GM12878 (cell line): ENCODE data around the gene ING1. TPM values are rescaled to one million over a fixed set of nuclear protein-coding genes. Genes with fewer than 3 reads are reported as not detected.
A peak's percentile ranks its signal among the peaks of the same experiment; 100 is the strongest.

Experiments used
- ASH2L ChIP-seq: fragments of 300-600, 200-600 bp; sonication (generic); IDR thresholded peaks from 2 replicates; pipeline ENCODE4 v1.6.1; 2017; ENCODE audit warnings: low read depth, mild to moderate bottlenecking, borderline replicate concordance
- CBX5 ChIP-seq: sonication (generic); IDR thresholded peaks from 2 replicates; pipeline ENCODE4 v1.6.1; 2016; ENCODE audit warnings: low read depth, moderate library complexity, mild to moderate bottlenecking, inconsistent platforms
- CHD1 ChIP-seq: IDR thresholded peaks from 2 replicates; pipeline ENCODE4 v1.6.1; 2012; ENCODE audit warnings: low read depth, low read length, improper control_type of control experiment
- E4F1 ChIP-seq: fragments of 450-650 bp; IDR thresholded peaks from 2 replicates; pipeline ENCODE4 v1.6.1; 2018; ENCODE audit warnings: borderline replicate concordance, mild to moderate bottlenecking; ENCODE audit not compliant: partially characterized antibody
- IKZF1 ChIP-seq: fragments of 450-650 bp; conservative IDR thresholded peaks from 2 replicates; pipeline ENCODE4 v1.6.1; 2017; ENCODE audit warnings: antibody characterized with exemption, mild to moderate bottlenecking
- NFYA ChIP-seq: IDR thresholded peaks from 2 replicates; pipeline ENCODE4 v1.6.1; 2011; ENCODE audit warnings: low read depth, mild to moderate bottlenecking, low read length, improper control_type of control experiment, borderline replicate concordance
- NRF1 ChIP-seq: conservative IDR thresholded peaks from 2 replicates; pipeline ENCODE4 v1.6.1; 2011; ENCODE audit warnings: mild to moderate bottlenecking, low read depth, low read length, improper control_type of control experiment
- SIN3A ChIP-seq: IDR thresholded peaks from 2 replicates; pipeline ENCODE4 v1.6.1; 2012; ENCODE audit warnings: low read depth, low read length, improper control_type of control experiment
- SIX5 ChIP-seq: IDR thresholded peaks from 2 replicates; pipeline ENCODE4 v1.6.1; 2011; ENCODE audit warnings: mild to moderate bottlenecking, low read depth, low read length, moderate library complexity; ENCODE audit not compliant: severe bottlenecking
- SKIL ChIP-seq: fragments of 450-650 bp; IDR thresholded peaks from 2 replicates; pipeline ENCODE4 v1.6.1; 2017; ENCODE audit warnings: mild to moderate bottlenecking, low read depth, inconsistent platforms; ENCODE audit not compliant: poor library complexity, severe bottlenecking
- ZBED1 ChIP-seq: IDR thresholded peaks from 2 replicates; pipeline ENCODE4 v1.6.1; 2016; ENCODE audit warnings: borderline replicate concordance
- ZNF687 ChIP-seq: fragments of 450-650 bp; IDR thresholded peaks from 2 replicates; pipeline ENCODE4 v1.6.1; 2017; ENCODE audit warnings: mild to moderate bottlenecking, moderate library complexity
- polyA plus RNA-seq, 11 experiments: library from polyadenylated mRNA; depleted of rRNA in 4 of 11; unstranded in 6 of 11; stranded (reverse) in 5 of 11; fragments of >200 nt; fragmentation: Nextera tagmentation in 4 of 11; fragmentation: Illumina TruSeq in 1 of 11; extraction: Ambion mirVana in 4 of 11; extraction: Trizol in 1 of 11; gene quantifications; 1 replicate in 1 of 11; 2 replicates in 10 of 11; pipeline versions ENCODE4 v1.2.1 to v1.2.3, GENCODE V29; 2011 to 2016; ENCODE audit warnings: inconsistent platforms in 2 of 11, missing spikeins in 2 of 11, low read depth in 1 of 11
- total RNA-seq, 4 experiments: library from RNA; depleted of rRNA in 3 of 4; stranded (reverse); fragments of >200 nt in 3 of 4; fragmentation: Illumina TruSeq in 1 of 4; extraction: Trizol in 1 of 4; gene quantifications; 2 replicates each; pipeline versions ENCODE4 v1.2.1 to v1.2.3, GENCODE V29; 2013 to 2021
- TF ChIP-seq, protein P1 (sequence below): fragments of 450-650 bp; IDR thresholded peaks from 2 replicates; pipeline ENCODE4 v1.6.1; 2016; ENCODE audit warnings: mild to moderate bottlenecking
- TF ChIP-seq, protein P2 (sequence below): fragments of 150-350 bp; IDR thresholded peaks from 2 replicates; pipeline ENCODE4 v1.6.1; 2016; ENCODE audit warnings: low read depth, low read length

Gene ING1
- total and polyA plus RNA-seq, 10 of the 15 experiments (the other 5 are each of a cell fraction or from before 2014, with no cell fraction given) = 1.3 to 20.4 (median 13.1) TPM

GRCh38 chr13:110712849-110713641, 455 bp upstream of the ING1 start (continued):
- TF ChIP-seq E4F1 (peak; percentile 63), ZNF687 (peak; percentile 89), IKZF1 (peak; percentile 98), NFYA (peak; percentile 62), SIX5 (peak; percentile 66), SKIL (peak; percentile 46), ZBED1 (0 out of 2 replicates have a peak, but pooled peaks have one; percentile 25), ASH2L (no peak), CBX5 (no peak), CHD1 (peak; percentile 93), SIN3A (peak; percentile 40; the same call in 1 of the 2 replicates), NRF1 (peak; percentile 96)
- TF ChIP-seq, protein P1, sequence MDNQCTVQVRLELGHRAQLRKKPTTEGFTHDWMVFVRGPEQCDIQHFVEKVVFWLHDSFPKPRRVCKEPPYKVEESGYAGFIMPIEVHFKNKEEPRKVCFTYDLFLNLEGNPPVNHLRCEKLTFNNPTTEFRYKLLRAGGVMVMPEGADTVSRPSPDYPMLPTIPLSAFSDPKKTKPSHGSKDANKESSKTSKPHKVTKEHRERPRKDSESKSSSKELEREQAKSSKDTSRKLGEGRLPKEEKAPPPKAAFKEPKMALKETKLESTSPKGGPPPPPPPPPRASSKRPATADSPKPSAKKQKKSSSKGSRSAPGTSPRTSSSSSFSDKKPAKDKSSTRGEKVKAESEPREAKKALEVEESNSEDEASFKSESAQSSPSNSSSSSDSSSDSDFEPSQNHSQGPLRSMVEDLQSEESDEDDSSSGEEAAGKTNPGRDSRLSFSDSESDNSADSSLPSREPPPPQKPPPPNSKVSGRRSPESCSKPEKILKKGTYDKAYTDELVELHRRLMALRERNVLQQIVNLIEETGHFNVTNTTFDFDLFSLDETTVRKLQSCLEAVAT = peak; percentile 91
- TF ChIP-seq, protein P2, sequence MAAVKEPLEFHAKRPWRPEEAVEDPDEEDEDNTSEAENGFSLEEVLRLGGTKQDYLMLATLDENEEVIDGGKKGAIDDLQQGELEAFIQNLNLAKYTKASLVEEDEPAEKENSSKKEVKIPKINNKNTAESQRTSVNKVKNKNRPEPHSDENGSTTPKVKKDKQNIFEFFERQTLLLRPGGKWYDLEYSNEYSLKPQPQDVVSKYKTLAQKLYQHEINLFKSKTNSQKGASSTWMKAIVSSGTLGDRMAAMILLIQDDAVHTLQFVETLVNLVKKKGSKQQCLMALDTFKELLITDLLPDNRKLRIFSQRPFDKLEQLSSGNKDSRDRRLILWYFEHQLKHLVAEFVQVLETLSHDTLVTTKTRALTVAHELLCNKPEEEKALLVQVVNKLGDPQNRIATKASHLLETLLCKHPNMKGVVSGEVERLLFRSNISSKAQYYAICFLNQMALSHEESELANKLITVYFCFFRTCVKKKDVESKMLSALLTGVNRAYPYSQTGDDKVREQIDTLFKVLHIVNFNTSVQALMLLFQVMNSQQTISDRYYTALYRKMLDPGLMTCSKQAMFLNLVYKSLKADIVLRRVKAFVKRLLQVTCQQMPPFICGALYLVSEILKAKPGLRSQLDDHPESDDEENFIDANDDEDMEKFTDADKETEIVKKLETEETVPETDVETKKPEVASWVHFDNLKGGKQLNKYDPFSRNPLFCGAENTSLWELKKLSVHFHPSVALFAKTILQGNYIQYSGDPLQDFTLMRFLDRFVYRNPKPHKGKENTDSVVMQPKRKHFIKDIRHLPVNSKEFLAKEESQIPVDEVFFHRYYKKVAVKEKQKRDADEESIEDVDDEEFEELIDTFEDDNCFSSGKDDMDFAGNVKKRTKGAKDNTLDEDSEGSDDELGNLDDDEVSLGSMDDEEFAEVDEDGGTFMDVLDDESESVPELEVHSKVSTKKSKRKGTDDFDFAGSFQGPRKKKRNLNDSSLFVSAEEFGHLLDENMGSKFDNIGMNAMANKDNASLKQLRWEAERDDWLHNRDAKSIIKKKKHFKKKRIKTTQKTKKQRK = peak; percentile 68
